ENCODE data around the gene ARHGAP6.

ARHGAP6 gene

GRCh38 chrX:11435568-11435967, 230.2 kb downstream of the ARHGAP6 start:
- no peak overlapping the region for H3K27ac ChIP-seq
- TF ChIP-seq CTCF (conservative IDR thresholded peaks at IDR 0.05), result no peak
- TF ChIP-seq ZFX (IDR thresholded peaks at IDR 0.05), result no peak

- H3K27ac ChIP-seq, result no peak overlapping the region
- no peak for TF ChIP-seq CTCF (conservative IDR thresholded peaks at IDR 0.05)
- no peak for TF ChIP-seq ZFX (IDR thresholded peaks at IDR 0.05)
Measured at GRCh38 chrX:11434607-11435006, 231.1 kb downstream of the ARHGAP6 start.

GRCh38 chrX:11431786-11432185, 233.9 kb downstream of the ARHGAP6 start:
- no peak for TF ChIP-seq CTCF (conservative IDR thresholded peaks at IDR 0.05)
- no peak for TF ChIP-seq ZFX (IDR thresholded peaks at IDR 0.05)
- peak overlapping the region; percentile 67; the same call in 1 of the 2 replicates for H3K27ac ChIP-seq

- no peak overlapping the region for H3K27ac ChIP-seq
- no peak for TF ChIP-seq CTCF (conservative IDR thresholded peaks at IDR 0.05)
- no peak for TF ChIP-seq ZFX (IDR thresholded peaks at IDR 0.05)
Measured at GRCh38 chrX:11430271-11430670, 235.4 kb downstream of the ARHGAP6 start.

GRCh38 chrX:11429538-11430085, 236.1 kb downstream of the ARHGAP6 start:
- TF ChIP-seq ZFX (IDR thresholded peaks at IDR 0.05) (no peak), CTCF (conservative IDR thresholded peaks at IDR 0.05) (no peak)
- peak overlapping the region; percentile 30; the same call in 1 of the 2 replicates for H3K27ac ChIP-seq

GRCh38 chrX:11427453-11428071, 238.2 kb downstream of the ARHGAP6 start:
- H3K27ac ChIP-seq, result peak overlapping the region; percentile 98
- TF ChIP-seq CTCF (conservative IDR thresholded peaks at IDR 0.05) (peak; percentile 61), ZFX (IDR thresholded peaks at IDR 0.05) (no peak)

- TF ChIP-seq CTCF (conservative IDR thresholded peaks at IDR 0.05) (no peak), ZFX (IDR thresholded peaks at IDR 0.05) (peak; percentile 27; the same call in 1 of the 2 replicates)
- H3K27ac ChIP-seq, result peak overlapping the region; percentile 98
Measured at GRCh38 chrX:11426712-11427452, 238.8 kb downstream of the ARHGAP6 start.

All from C4-2B (cell line).